ENCODE results near the gene USPL1. TPM values are rescaled to one million over a fixed set of nuclear protein-coding genes. Genes with fewer than 3 reads are reported as not detected.

USPL1 gene
- total and polyA plus RNA-seq, 4 donors = 8.5 to 31.9 (median 11.5) TPM

- Histone ChIP-seq H3K9me3 (ENCODE audit: control insufficient read depth in 4 of 4, insufficient read depth in 3 of 4, low read length in 3 of 4) (no peaks in the 10 kb centered on the region), H3K27ac (ENCODE audit: low read depth in 1 of 2, low read length in 1 of 2) (peak overlapping the region; percentile 2 to 88), H3K27me3 (ENCODE audit: control insufficient read depth in 3 of 3, insufficient read depth in 3 of 3, low read length in 2 of 3) (no peaks in the 10 kb centered on the region), H3K4me1 (ENCODE audit: control insufficient read depth in 5 of 5, insufficient read depth in 5 of 5, low read length in 5 of 5) (peaks cover 0 to 22% (median 9%) of the 10 kb centered on the region in 5 donors), H3K9ac (ENCODE audit: insufficient read depth in 1 of 2, low read length in 2 of 2) (peak overlapping the region in 1 of 2 donors; percentile 87), H3K4me3 (peak overlapping the region; percentile 21), H3K36me3 (ENCODE audit: control insufficient read depth in 4 of 4, insufficient read depth in 4 of 4, low read length in 4 of 4) (no peaks in the 10 kb centered on the region)
- whole genome bisulfite sequencing, 2 donors = 23 to 31% methylated on average over 21 of the region's 21 CpGs
- DNase-seq (peak; percentile 92 to 98 (median 96)), ATAC-seq (ENCODE audit: insufficient read depth, low FRiP score) (peak; percentile 69)
- TF ChIP-seq, protein P1, sequence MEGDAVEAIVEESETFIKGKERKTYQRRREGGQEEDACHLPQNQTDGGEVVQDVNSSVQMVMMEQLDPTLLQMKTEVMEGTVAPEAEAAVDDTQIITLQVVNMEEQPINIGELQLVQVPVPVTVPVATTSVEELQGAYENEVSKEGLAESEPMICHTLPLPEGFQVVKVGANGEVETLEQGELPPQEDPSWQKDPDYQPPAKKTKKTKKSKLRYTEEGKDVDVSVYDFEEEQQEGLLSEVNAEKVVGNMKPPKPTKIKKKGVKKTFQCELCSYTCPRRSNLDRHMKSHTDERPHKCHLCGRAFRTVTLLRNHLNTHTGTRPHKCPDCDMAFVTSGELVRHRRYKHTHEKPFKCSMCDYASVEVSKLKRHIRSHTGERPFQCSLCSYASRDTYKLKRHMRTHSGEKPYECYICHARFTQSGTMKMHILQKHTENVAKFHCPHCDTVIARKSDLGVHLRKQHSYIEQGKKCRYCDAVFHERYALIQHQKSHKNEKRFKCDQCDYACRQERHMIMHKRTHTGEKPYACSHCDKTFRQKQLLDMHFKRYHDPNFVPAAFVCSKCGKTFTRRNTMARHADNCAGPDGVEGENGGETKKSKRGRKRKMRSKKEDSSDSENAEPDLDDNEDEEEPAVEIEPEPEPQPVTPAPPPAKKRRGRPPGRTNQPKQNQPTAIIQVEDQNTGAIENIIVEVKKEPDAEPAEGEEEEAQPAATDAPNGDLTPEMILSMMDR (IDR thresholded peaks at IDR 0.05; ENCODE audit: control extremely low read depth, extremely low read depth) = no peak
Measured at GRCh38 chr13:30690282-30691188, 72.8 kb downstream of the USPL1 start.

DNA sequence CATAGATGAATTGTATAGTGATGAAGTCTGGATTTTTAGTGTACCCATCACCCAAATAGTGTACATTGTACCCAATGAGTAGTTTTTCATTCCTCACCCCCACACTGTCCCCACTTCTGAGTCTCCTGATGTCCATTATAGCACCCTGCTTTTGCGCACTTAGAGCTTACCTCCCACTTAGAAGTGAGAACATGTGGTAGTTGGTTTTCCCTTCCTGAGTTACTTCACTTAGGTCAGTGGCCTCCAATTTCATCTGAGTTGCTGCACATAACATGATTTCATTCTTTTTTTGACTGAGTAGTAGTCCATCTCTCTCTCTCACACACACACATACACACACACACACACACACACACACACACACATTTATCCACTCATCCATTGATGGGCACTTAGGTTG, 74.4 kb downstream of the USPL1 start:
- H3K36me3 ChIP-seq (ENCODE audit: control insufficient read depth in 4 of 4, insufficient read depth in 4 of 4, low read length in 4 of 4) = no peaks in the 10 kb centered on the region
- ATAC-seq (ENCODE audit: insufficient read depth, low FRiP score) (no peak), DNase-seq (no peak)
- no peaks in the 10 kb centered on the region for H3K9me3 ChIP-seq (ENCODE audit: control insufficient read depth in 4 of 4, insufficient read depth in 3 of 4, low read length in 3 of 4)
- TF ChIP-seq, protein P1 (IDR thresholded peaks at IDR 0.05; ENCODE audit: control extremely low read depth, extremely low read depth) = no peak
- no peak overlapping the region for H3K4me3 ChIP-seq
- H3K27me3 ChIP-seq (ENCODE audit: control insufficient read depth in 3 of 3, insufficient read depth in 3 of 3, low read length in 2 of 3) = no peaks in the 10 kb centered on the region
- H3K4me1 ChIP-seq (ENCODE audit: control insufficient read depth in 5 of 5, insufficient read depth in 5 of 5, low read length in 5 of 5) = peaks cover 0 to 36% (median 18%) of the 10 kb centered on the region in 5 donors
- H3K9ac ChIP-seq (ENCODE audit: insufficient read depth in 1 of 2, low read length in 2 of 2) = no peak overlapping the region
- WGBS, 2 donors = 68 to 72% methylated on average over 1 of the region's 1 CpG
- H3K27ac ChIP-seq (ENCODE audit: low read depth in 1 of 2, low read length in 1 of 2) = no peak overlapping the region

GRCh38 chr13:30696278-30697176, 78.8 kb downstream of the USPL1 start:
- Histone ChIP-seq H3K4me3 (no peak overlapping the region), H3K4me1 (ENCODE audit: control insufficient read depth in 5 of 5, insufficient read depth in 5 of 5, low read length in 5 of 5) (peaks cover 0 to 33% (median 15%) of the 10 kb centered on the region in 5 donors), H3K27me3 (ENCODE audit: control insufficient read depth in 3 of 3, insufficient read depth in 3 of 3, low read length in 2 of 3) (no peaks in the 10 kb centered on the region), H3K27ac (ENCODE audit: low read depth in 1 of 2, low read length in 1 of 2) (peak overlapping the region in 1 of 2 donors; percentile 32), H3K36me3 (ENCODE audit: control insufficient read depth in 4 of 4, insufficient read depth in 4 of 4, low read length in 4 of 4) (no peaks in the 10 kb centered on the region), H3K9me3 (ENCODE audit: control insufficient read depth in 4 of 4, insufficient read depth in 3 of 4, low read length in 3 of 4) (no peaks in the 10 kb centered on the region), H3K9ac (ENCODE audit: insufficient read depth in 1 of 2, low read length in 2 of 2) (no peak overlapping the region)
- 24 to 34% methylated on average over 11 of the region's 11 CpGs for WGBS, 2 donors
- ATAC-seq (ENCODE audit: insufficient read depth, low FRiP score) (peak; percentile 78), DNase-seq (peak; percentile 77 to 86 (median 85))
- TF ChIP-seq, protein P1 (IDR thresholded peaks at IDR 0.05; ENCODE audit: control extremely low read depth, extremely low read depth) = no peak

Measured in lung (tissue), 12 donors.